Mesendoderm (in vitro differentiated cells): ENCODE results near the gene LLCFC1.

Source experiments
- DNase-seq: peaks from one replicate; pipeline ENCODE4 v3.0.0; 2013
- H2AK5ac ChIP-seq: 2 replicates; pipeline ENCODE4 v1.6.1; 2013; ENCODE audit warnings: low read length, inconsistent platforms
- H2BK120ac ChIP-seq: 2 replicates; pipeline ENCODE4 v1.6.1; 2013; ENCODE audit warnings: low read depth, mild to moderate bottlenecking, low read length, moderate library complexity, mixed read lengths
- H2BK15ac ChIP-seq: replicated peaks from 2 replicates; pipeline ENCODE4 v1.6.1; 2013; ENCODE audit warnings: low read depth, mild to moderate bottlenecking, moderate library complexity
- H2BK5ac ChIP-seq: 2 replicates; pipeline ENCODE4 v1.6.1; 2013; ENCODE audit warnings: low read length, inconsistent platforms
- H3K18ac ChIP-seq: 2 replicates; pipeline ENCODE4 v1.6.1; 2013; ENCODE audit warnings: mild to moderate bottlenecking, low read length, mixed read lengths
- H3K23ac ChIP-seq: one replicate; pipeline ENCODE4 v1.6.1; 2013; ENCODE audit warnings: low read length
- H3K27ac ChIP-seq: 2 replicates; pipeline ENCODE4 v1.5.1; 2013; ENCODE audit warnings: low read depth, mild to moderate bottlenecking, inconsistent platforms, low read length, moderate library complexity
- H3K27me3 ChIP-seq: 2 replicates; pipeline ENCODE4 v1.6.1; 2013; ENCODE audit warnings: low read length, control low read depth, mild to moderate bottlenecking, inconsistent platforms; ENCODE audit not compliant: insufficient read depth, poor library complexity
- H3K36me3 ChIP-seq: 2 replicates; pipeline ENCODE4 v1.6.1; 2013; ENCODE audit warnings: low read length, inconsistent platforms; ENCODE audit not compliant: control insufficient read depth, insufficient read depth
- H3K4ac ChIP-seq: one replicate; pipeline ENCODE4 v1.6.1; 2013; ENCODE audit warnings: low read depth, mild to moderate bottlenecking, low read length, moderate library complexity
- H3K4me1 ChIP-seq: 2 replicates; pipeline ENCODE4 v1.6.1; 2013; ENCODE audit warnings: low read depth, low read length, inconsistent platforms; ENCODE audit not compliant: control insufficient read depth
- H3K4me2 ChIP-seq: 2 replicates; pipeline ENCODE4 v1.6.1; 2013; ENCODE audit warnings: low read length
- H3K4me3 ChIP-seq: 2 replicates; pipeline ENCODE4 v1.5.1; 2013; ENCODE audit warnings: mild to moderate bottlenecking, low read length
- H3K56ac ChIP-seq: one replicate; pipeline ENCODE4 v1.6.1; 2013; ENCODE audit warnings: low read length
- H3K79me1 ChIP-seq: 2 replicates; pipeline ENCODE4 v1.6.1; 2013; ENCODE audit warnings: low read length, inconsistent platforms
- H3K79me2 ChIP-seq: 2 replicates; pipeline ENCODE4 v1.6.1; 2013; ENCODE audit warnings: mild to moderate bottlenecking, low read length; ENCODE audit not compliant: control insufficient read depth, insufficient read depth
- H3K9ac ChIP-seq: 2 replicates; pipeline ENCODE4 v1.6.1; 2013; ENCODE audit warnings: low read length, inconsistent platforms
- H4K5ac ChIP-seq: one replicate; pipeline ENCODE4 v1.6.1; 2013; ENCODE audit warnings: low read length
- H4K8ac ChIP-seq: one replicate; pipeline ENCODE4 v1.6.1; 2013; ENCODE audit warnings: low read depth, mild to moderate bottlenecking, control low read depth, low read length, moderate library complexity
- WGBS: extraction: QIAGEN DNeasy Blood & Tissue Kit; methylation state at CpG from one replicate; pipeline ENCODE4 v1.1.7; 2013; ENCODE audit warnings: low lambda C conversion rate, missing lambda C conversion rate; ENCODE audit not compliant: insufficient coverage; ENCODE audit errors: extremely low coverage; 5-methylcytosine and 5-hydroxymethylcytosine counted together

LLCFC1 gene

GRCh38 chr7:142957723-142958122 lies 18.4 kb downstream of the LLCFC1 start:
- no peak overlapping the region for H3K4me3 ChIP-seq
- H2AK5ac ChIP-seq: peak overlapping the region; percentile 86
- H3K27me3 ChIP-seq: no peaks in the 10 kb centered on the region
- H3K4ac ChIP-seq: peak overlapping the region; percentile 57
- H4K8ac ChIP-seq: no peak overlapping the region
- no peaks in the 10 kb centered on the region for H3K79me1 ChIP-seq
- H3K79me2 ChIP-seq: peaks cover 6% of the 10 kb centered on the region
- peak overlapping the region; percentile 39 for H3K9ac ChIP-seq
- peak; percentile 55 for DNase-seq
- WGBS: no CpG with 5 or more reads among the region's 8 CpGs
- peak overlapping the region; percentile 2 for H4K5ac ChIP-seq
- peaks cover 5% of the 10 kb centered on the region for H3K36me3 ChIP-seq
- H2BK120ac ChIP-seq: peak overlapping the region; percentile 32
- H2BK5ac ChIP-seq: peak overlapping the region; percentile 93
- H3K23ac ChIP-seq: peak overlapping the region; percentile 0
- no peak overlapping the region for H2BK15ac ChIP-seq
- no peak overlapping the region for H3K4me2 ChIP-seq
- peaks cover 27% of the 10 kb centered on the region for H3K4me1 ChIP-seq
- H3K18ac ChIP-seq: peak overlapping the region; percentile 29
- peak overlapping the region; percentile 82 for H3K56ac ChIP-seq
- H3K27ac ChIP-seq: peak overlapping the region; percentile 53

GRCh38 chr7:142959202-142959601 lies 19.9 kb downstream of the LLCFC1 start:
- Histone ChIP-seq H3K79me1 (no peaks in the 10 kb centered on the region), H3K79me2 (peaks cover 6% of the 10 kb centered on the region), H2BK120ac (no peak overlapping the region), H3K36me3 (peaks cover 5% of the 10 kb centered on the region), H3K23ac (peak overlapping the region; percentile 75), H3K4me3 (no peak overlapping the region), H3K18ac (no peak overlapping the region), H3K4ac (no peak overlapping the region), H2AK5ac (no peak overlapping the region), H3K27me3 (no peaks in the 10 kb centered on the region), H4K8ac (no peak overlapping the region), H3K4me2 (no peak overlapping the region), H2BK5ac (no peak overlapping the region), H3K27ac (no peak overlapping the region), H3K56ac (peak overlapping the region; percentile 53), H2BK15ac (no peak overlapping the region), H3K9ac (no peak overlapping the region), H4K5ac (no peak overlapping the region), H3K4me1 (peaks cover 33% of the 10 kb centered on the region)
- no peak for DNase-seq

- H3K79me1 ChIP-seq: no peaks in the 10 kb centered on the region
- H3K27ac ChIP-seq: no peak overlapping the region
- no peak overlapping the region for H2BK5ac ChIP-seq
- H3K4ac ChIP-seq: peak overlapping the region; percentile 6
- peak; percentile 32 for DNase-seq
- H3K36me3 ChIP-seq: no peaks in the 10 kb centered on the region
- peak overlapping the region; percentile 89 for H3K56ac ChIP-seq
- H3K4me1 ChIP-seq: peaks cover 35% of the 10 kb centered on the region
- H4K8ac ChIP-seq: no peak overlapping the region
- peak overlapping the region; percentile 0 for H3K4me2 ChIP-seq
- peak overlapping the region; percentile 80 for H3K9ac ChIP-seq
- no peak overlapping the region for H4K5ac ChIP-seq
- no CpG with 5 or more reads among the region's 5 CpGs for WGBS
- no peak overlapping the region for H3K23ac ChIP-seq
- H3K18ac ChIP-seq: peak overlapping the region; percentile 77
- H2BK120ac ChIP-seq: peak overlapping the region; percentile 15
- H3K79me2 ChIP-seq: peaks cover 6% of the 10 kb centered on the region
- H2BK15ac ChIP-seq: no peak overlapping the region
- no peak overlapping the region for H3K4me3 ChIP-seq
- H2AK5ac ChIP-seq: no peak overlapping the region
- H3K27me3 ChIP-seq: no peaks in the 10 kb centered on the region
Observed at GRCh38 chr7:142960955-142961512, 21.8 kb downstream of the LLCFC1 start.

GRCh38 chr7:142961595-142961972 lies 22.3 kb downstream of the LLCFC1 start:
- no peak overlapping the region for H3K4ac ChIP-seq
- no peak overlapping the region for H2BK15ac ChIP-seq
- DNase-seq: peak; percentile 33
- H3K4me3 ChIP-seq: peak overlapping the region; percentile 40
- no peak overlapping the region for H4K8ac ChIP-seq
- H3K9ac ChIP-seq: peak overlapping the region; percentile 80
- no CpG with 5 or more reads among the region's 4 CpGs for WGBS
- peaks cover 33% of the 10 kb centered on the region for H3K4me1 ChIP-seq
- H2BK5ac ChIP-seq: peak overlapping the region; percentile 94
- no peaks in the 10 kb centered on the region for H3K36me3 ChIP-seq
- no peak overlapping the region for H4K5ac ChIP-seq
- peak overlapping the region; percentile 77 for H3K18ac ChIP-seq
- H2BK120ac ChIP-seq: peak overlapping the region; percentile 47
- H3K56ac ChIP-seq: peak overlapping the region; percentile 89
- no peaks in the 10 kb centered on the region for H3K79me1 ChIP-seq
- no peak overlapping the region for H3K23ac ChIP-seq
- peaks cover 6% of the 10 kb centered on the region for H3K79me2 ChIP-seq
- H3K27ac ChIP-seq: peak overlapping the region; percentile 58
- peak overlapping the region; percentile 67 for H3K4me2 ChIP-seq
- no peaks in the 10 kb centered on the region for H3K27me3 ChIP-seq
- peak overlapping the region; percentile 93 for H2AK5ac ChIP-seq

GRCh38 chr7:142961973-142962926 lies 23.0 kb downstream of the LLCFC1 start, which contains the start of gene KEL:
TSS of gene KEL (minus strand) at chr7:142962363. CDS start at chr7:142962206, 157 bp downstream.
- Histone ChIP-seq H3K79me2 (peaks cover 6% of the 10 kb centered on the region), H3K4me1 (peaks cover 29% of the 10 kb centered on the region), H3K79me1 (no peaks in the 10 kb centered on the region), H3K18ac (peak within 1 kb of the TSS; percentile 77), H3K23ac (peak within 1 kb of the TSS; percentile 90), H3K9ac (peak within 1 kb of the TSS; percentile 80), H4K5ac (no peak within 1 kb of the TSS), H2BK120ac (peak within 1 kb of the TSS; percentile 47), H2BK5ac (peak within 1 kb of the TSS; percentile 94), H3K4me3 (peak within 1 kb of the TSS; percentile 40), H3K4me2 (peak within 1 kb of the TSS; percentile 67), H4K8ac (no peak within 1 kb of the TSS), H3K36me3 (no peaks in the 10 kb centered on the region), H3K27ac (peak within 1 kb of the TSS; percentile 58), H2AK5ac (peak within 1 kb of the TSS; percentile 93), H3K56ac (peak within 1 kb of the TSS; percentile 89), H2BK15ac (no peak within 1 kb of the TSS), H3K27me3 (no peaks in the 10 kb centered on the region), H3K4ac (peak within 1 kb of the TSS; percentile 6)
- DNase-seq: peak; percentile 61
- no CpG with 5 or more reads among the region's 9 CpGs for WGBS
